Skin epidermis (tissue), 12 donors: ENCODE data around the gene SETDB1.
"Not testable (repeated sequence)": the region's sequence is repeated elsewhere in the genome, so short reads cannot be mapped to it uniquely, and the experiment has no call there.

Experiments used
- H3K27ac ChIP-seq, 21 experiments: fragments of 200-600 bp; sonication (generic) in 11 of 21; one replicate each; pipeline ENCODE4 v1.5.0; 2020; ENCODE audit warnings: mild to moderate bottlenecking in 3 of 21, inconsistent platforms in 2 of 21, moderate library complexity in 2 of 21
- H3K4me3 ChIP-seq, 7 experiments: fragments of 200-600 bp; sonication (generic) in 2 of 7; one replicate each; pipeline ENCODE4 v1.5.0; 2020; ENCODE audit warnings: inconsistent platforms in 2 of 7, mild to moderate bottlenecking in 2 of 7, moderate library complexity in 1 of 7

The SETDB1 gene

DNA sequence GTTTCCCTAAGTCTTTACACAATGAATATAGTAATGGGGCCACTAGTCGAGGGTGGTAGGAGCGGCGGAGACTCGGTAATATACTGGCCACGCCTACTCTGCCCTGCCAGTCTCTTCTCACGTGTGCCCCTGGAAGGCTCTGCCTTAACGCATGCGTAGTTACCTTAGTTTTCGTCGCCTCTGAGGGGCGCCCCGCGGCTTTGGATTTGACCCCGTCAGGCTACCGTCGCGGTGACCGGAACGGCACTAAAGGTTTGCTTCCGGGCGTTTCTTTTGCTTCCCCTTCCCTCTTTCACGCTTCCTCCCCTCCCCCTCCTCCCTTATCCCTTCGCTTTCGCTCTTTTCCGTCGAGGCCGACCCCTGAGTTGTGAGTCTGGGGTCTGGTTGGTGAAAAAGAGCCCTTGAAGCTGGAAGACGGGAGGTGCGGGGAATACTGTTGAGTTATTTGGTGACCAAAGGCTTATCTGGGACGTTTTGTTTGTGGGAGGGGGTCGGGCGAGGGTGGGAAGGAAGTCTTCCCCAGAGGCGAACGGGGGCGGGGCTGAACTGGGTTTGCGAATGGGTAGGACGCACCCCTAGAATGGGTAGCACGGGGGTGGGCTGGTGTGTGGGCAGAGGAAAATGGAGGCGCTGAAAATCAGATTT lies at the start of gene SETDB1:
Gene SETDB1, plus strand, starts transcription at position 267 of the 645 bp plus-strand sequence. CDS start 1,352 bp downstream, outside the sequence.
- Histone ChIP-seq H3K27ac (peak within 1 kb of the TSS; percentile 20 to 96 (median 91)), H3K4me3 (peak within 1 kb of the TSS; percentile 59 to 94 (median 72))

DNA sequence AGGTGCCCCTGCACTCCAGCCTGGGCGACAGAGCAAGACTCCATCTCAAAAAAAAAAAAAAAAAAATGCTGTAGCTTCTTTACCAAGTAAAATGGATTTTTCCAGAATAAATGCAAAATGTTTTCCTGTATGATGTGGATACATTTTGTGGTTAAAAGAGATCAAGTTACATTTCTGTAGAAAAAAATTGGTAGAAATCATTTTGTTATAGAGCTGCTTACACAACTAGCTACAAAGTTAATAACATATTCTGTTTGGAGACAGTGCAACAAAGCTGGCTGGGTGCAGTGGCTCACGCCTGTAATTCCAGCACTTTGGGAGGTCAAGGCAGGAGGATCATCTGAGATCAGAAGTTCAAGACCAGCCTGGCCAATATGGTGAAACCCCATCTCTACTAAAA lies 47.2 kb upstream of the SETDB1 start:
- H3K27ac ChIP-seq, H3K4me3 ChIP-seq: not testable (repeated sequence)

DNA sequence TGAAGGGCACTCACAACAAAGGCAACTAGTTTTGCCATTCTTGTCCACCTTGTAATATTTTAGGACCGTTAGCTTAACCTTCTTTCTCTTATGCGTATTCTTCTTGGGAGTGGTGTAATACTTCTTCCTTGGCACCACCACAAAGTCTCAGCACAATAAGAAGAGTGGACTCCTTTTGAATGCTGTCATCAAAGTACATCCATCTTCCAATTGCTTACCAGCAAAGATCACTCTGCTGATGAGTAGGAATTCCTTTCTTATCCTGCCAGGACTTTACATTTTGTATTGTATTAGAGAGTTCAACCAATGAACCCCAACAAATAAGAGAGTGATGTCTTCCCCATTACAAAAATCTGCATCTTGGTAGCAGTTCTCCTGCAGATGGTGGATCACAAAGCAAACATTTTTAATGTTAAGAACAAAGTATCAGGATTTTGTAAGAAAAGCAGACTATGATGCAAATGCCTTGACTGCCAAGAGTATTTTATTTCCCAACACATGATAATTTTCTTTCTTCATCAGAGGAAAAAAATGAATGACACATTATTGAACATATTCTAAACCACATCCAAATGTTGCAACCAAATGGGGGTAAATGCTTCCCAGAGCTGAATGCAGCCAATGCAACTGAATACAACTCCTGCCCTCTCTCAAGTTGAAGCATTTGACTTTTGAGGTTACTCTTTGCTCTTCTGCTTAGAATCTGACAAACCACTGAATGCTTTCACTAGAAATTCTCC lies 44.7 kb upstream of the SETDB1 start:
- Histone ChIP-seq H3K27ac (peak overlapping the region in 19 of 21 experiments; percentile 6 to 77 (median 63)), H3K4me3 (no peak overlapping the region)

DNA sequence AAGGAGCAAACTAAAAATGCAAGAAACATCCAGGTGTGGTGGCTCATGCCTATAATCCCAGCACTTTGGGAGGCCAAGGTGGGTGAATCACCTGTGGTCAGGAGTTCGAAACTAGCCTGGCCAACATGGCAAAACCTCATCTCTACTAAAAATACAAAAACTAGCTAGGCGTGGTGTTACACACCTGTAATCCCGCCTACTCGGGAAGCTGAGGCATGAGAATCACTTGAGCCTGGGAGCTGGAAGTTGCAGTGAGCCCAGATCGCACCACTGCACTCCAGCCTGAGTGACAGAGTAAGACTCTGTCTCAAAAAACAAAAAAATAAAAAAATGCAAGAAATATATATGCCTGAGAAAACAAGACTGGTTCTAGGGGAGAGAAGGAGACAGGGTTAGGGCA lies 43.0 kb upstream of the SETDB1 start:
- H3K4me3 ChIP-seq, result not testable (repeated sequence)
- peak overlapping the region in 3 of 21 experiments; percentile 25 to 47 (median 38) for H3K27ac ChIP-seq

DNA sequence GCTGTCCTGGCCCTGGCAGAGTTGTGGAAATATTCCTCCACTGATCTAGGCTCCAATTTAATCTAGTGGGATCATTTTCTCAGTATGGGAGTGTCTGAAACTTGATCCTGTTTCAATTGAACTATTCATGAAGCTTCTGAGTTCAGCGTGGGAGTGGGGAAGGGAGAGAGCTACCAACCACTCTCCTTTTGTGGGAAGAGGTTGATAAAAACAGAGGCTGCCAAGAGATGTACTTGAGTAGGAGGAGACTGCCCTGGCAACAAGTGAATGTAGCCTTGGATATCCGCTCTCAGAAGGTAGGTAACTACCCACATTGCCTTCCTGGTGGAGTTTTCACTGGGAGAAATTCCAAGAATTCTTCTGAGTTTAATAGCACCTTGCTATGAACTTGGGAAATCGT lies 39.1 kb upstream of the SETDB1 start, which contains the start of gene CTXND2:
Gene CTXND2, plus strand, starts transcription at position 119 of the 400 bp plus-strand sequence. CDS start 25,179 bp downstream, outside the sequence.
- no peak within 1 kb of the TSS for H3K4me3 ChIP-seq
- no peak within 1 kb of the TSS for H3K27ac ChIP-seq

DNA sequence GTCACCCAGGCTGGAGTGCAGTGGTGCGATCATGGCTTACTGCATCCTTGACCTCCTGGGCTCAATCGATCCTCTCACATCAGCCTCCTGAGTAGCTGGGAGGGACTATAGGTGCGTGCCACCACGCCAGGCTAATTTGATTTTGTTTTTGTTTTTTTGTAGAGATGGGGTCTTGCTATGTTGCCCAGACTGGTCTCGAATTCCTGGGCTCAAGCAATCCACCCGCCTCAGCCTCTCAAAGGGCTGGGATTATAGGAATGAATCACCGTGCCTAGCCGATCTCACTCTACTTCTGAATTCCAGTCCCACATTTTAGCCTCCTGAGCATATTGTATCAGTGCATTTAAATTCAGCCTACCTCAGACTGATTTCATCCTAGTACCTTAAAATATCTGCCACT lies 37.4 kb upstream of the SETDB1 start:
- Histone ChIP-seq H3K4me3 (no peak overlapping the region), H3K27ac (no peak overlapping the region)

DNA sequence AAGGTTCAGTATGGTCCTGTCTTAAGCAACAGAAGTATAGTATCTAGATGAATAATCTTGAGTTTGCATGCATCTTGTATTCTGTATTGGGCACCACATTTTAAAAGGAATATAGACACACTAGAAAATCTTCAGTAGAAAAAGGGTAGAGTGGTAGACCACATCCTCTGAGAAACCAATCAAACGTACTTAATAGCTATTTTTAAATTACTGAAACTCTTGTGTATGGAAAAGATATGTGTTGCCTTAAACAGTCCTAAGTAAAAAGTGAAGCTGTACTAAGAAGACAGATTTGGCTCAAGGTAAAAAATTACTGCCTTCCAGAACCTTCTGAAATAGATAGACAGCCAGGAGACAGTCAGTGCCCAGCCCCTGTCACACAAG lies 36.1 kb upstream of the SETDB1 start:
- H3K27ac ChIP-seq, result peak overlapping the region in 1 of 21 experiments; percentile 25

DNA sequence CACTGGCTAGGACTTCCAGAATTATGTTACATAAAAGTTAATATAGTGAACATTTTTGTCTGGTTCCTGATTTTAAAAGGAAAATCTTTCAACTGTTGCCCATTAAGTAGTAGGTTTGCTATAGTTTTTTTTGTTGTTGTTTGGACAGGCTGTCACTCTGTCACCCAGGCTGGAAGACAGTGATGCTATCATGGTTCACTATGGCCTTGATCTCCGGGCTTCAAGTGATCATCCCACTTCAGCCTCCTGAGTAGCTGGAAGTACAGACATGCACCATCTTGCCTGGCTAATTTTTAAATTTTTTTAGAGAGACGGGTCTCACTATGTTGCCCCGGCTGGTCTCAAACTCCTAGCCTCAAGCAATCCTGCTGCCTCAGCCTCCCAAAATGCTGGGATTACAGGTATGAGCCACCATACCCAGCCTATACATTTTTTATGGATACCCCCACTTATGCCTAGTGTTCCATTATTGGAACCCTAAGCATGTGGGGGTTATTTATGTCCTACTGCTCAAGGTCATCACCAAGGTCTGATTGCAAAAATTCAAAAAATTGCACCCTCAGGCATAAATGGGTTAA lies 32.7 kb upstream of the SETDB1 start:
- no peak overlapping the region for H3K27ac ChIP-seq
- H3K4me3 ChIP-seq, result no peak overlapping the region

More for the DNA sequence above, 36.1 kb upstream of the SETDB1 start:
- no peak overlapping the region for H3K4me3 ChIP-seq

DNA sequence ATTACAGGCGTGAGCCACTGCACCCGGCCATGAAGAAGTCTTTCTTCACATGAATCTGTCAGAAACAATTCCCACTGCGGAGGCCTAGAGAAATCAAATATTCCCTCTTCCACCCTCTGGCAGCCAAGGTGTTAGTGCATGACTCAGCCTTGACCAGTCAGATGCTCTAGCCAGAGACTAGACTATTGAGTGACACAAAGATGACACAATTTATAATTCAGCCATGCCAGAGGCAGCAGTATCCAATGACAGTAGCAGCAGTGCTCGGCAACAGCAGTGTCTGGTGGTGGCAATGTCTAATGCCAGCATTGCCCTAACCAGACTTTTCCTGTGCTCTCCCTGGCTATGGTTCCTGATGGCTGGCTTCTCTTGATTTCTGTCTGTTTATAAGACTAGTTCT lies 30.5 kb upstream of the SETDB1 start:
- no peak overlapping the region for H3K27ac ChIP-seq
- H3K4me3 ChIP-seq, result no peak overlapping the region

DNA sequence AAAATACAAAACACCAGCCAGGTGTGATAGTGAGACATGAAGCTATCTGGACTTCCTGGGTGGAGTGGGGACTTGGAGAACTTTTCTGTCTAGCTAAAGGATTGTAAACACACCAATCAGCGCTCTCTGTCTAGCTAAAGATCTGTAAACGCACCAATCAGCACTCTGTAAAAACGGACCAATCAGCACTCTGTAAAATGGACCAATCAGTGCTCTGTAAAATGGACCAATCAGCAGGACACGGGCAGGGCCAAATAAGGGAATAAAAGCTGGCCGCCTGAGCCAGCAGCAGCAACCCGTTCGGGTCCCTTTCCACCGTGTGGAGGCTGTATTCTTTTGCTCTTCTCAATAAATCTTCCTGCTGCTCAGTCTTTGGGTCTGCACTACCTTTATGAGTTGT lies 26.4 kb upstream of the SETDB1 start:
- not testable (repeated sequence) for H3K27ac ChIP-seq, H3K4me3 ChIP-seq

DNA sequence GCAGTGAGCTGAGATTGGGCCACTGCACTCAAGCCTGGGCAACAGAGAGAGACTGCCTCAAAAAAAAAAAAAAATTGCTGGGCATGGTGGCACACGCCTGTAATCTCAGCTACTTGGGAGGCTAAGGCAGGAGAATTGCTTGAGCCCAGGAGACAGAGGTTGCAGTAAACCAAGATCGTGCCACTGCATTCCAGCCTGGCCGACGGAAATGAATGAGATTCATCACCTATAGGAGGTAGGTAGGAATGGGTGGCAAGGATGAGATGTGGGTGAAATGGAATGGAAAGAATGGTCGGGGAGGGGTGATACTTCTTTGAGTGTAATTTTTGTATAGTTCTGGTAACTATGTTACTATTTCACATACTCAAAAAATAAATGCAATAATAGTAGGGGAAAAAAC lies 23.8 kb upstream of the SETDB1 start:
- no peak overlapping the region for H3K4me3 ChIP-seq
- no peak overlapping the region for H3K27ac ChIP-seq

DNA sequence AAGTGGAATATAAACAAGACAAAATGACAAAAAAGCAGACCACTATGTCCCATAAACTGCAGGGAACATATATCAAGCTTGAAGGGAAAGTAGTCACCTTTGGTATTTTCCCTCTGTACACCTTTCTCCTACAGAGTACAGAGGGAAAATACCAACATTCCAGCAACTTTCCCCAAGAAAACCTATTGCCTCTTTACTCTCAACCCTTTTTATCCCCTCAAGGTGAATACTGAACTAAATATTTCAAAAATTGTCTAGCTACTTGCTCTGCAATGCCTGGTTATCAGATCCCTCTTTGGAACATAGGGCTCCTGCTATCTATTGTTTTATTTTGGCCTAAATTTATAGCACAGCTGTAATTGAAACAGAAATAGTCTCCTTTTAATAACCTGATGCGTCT lies 23.4 kb upstream of the SETDB1 start:
- Histone ChIP-seq H3K27ac (no peak overlapping the region), H3K4me3 (no peak overlapping the region)

DNA sequence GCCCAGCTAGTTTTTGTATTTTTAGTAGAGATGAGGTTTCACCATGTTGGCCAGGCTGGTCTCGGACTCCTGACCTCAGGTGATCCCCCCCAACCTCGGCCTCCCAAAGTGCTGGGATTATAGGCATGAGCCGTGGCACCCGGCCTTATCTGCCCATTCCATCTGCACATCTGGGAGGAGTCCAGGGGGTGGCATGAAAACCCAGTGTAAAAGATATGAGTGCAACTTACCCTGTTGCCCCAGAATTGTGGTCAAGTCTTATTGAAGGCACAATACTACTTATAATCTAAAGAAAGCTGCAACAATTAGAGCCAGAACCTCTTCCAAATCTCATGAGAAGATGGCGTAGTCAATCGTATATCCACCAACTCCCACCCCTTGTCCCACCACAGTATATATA lies 20.9 kb upstream of the SETDB1 start:
- no peak overlapping the region for H3K27ac ChIP-seq
- H3K4me3 ChIP-seq, result no peak overlapping the region

DNA sequence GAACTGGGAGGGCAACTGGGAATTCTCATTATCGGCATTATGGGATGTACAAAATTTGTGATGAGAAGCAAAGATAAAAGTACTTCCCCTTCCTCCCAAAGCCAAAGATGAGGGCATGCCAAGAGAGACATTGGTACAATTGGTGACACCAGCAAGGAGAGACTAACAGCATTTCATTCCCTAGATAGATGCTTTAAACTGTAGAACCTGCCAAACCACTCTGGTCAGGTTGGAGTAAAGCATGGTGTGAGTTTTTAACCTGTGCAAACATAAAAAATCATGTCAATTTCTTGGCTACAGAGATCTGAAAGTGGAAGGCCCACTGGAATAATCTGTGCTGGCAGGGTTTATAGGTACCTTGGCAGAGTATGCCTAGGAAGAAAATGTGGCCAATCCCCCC lies 19.8 kb upstream of the SETDB1 start:
- no peak overlapping the region for H3K4me3 ChIP-seq
- H3K27ac ChIP-seq, result no peak overlapping the region

DNA sequence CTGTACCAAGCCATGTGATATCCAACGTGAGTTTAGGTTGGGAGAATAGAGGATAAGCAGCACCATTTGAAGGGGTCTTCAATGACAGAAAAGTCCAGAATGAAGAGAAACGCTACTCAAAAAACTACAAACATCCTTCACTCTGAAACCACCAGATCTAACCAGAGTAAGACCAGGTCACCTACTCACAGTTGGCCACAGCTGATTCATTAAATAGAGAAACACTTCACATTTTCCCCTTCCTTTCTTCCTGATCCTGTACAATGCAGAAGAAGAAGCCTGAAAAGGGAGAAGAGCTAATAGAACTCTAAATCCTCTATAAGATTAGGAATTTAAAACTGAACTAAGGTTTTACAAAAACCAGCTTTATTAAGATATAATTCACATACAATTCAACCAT lies 19.4 kb upstream of the SETDB1 start:
- no peak overlapping the region for H3K4me3 ChIP-seq

DNA sequence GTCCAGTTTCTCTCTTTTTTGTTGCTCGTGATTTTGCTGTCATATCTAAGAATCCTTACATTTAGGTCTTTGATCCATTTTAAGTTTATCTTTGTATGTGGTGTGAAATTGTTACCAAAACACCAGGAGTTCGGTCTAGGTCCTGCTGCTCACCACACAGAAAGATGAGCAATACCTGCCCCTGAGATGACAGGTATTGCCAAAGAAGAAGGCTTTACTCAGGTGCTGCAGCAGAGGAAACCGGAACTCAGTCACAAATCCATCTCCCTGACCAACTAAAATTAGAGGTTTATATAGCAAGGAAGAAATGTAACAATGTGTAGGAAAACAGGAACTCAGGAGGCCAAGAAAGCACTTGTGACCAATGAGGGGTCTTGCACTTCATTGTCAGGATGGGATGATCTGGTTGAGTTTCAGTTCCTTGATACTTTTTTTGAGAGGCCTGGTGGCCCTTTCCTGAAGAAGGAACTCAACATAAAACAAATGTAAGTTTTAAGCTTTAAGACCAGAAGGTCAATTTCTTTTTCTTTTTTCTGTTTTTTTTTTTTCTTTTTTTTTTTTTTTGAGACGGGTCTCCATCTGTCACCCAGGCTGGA lies 16.5 kb upstream of the SETDB1 start:
- Histone ChIP-seq H3K27ac (no peak overlapping the region), H3K4me3 (no peak overlapping the region)

More for the DNA sequence above, 19.4 kb upstream of the SETDB1 start:
- H3K27ac ChIP-seq, result no peak overlapping the region

DNA sequence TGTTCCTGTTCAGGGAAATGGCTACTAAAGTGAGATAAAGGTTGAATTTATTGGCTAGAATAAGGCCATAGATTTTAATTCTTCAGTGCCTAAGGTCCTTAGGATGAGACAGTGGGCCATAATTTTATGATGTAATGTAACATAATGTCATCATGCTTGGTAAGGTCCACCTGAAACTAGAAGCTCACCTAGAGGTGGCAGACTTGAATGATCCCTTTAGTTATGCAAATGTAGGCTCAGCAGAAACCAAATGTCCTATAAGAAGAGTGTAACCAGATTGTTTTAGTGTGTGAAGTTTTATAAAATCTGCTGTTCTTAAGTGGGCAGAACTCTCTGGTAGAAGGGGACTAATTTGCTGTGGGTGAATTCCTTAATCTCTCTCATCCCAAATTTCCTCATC lies 13.5 kb upstream of the SETDB1 start:
- no peak overlapping the region for H3K4me3 ChIP-seq
- H3K27ac ChIP-seq, result no peak overlapping the region

DNA sequence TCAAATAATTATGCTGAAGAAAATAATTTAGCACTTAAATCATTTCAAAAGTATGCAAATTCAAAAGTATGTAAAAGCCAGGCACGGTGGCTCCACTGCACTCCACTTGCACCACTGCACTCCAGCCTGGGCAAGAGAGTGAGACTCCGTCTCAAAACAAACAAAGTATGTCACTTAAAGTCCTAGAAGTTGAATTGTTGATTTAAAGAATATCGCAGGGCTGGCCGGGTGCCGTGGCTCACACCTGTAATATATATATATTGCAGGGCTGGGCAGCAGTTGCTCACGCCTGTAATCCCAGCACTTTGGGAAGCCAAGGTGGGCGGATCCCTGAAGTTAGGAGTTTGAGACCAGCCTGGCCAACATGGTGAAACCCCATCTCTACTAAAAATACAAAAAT lies 8.8 kb upstream of the SETDB1 start:
- H3K4me3 ChIP-seq, result no peak overlapping the region

DNA sequence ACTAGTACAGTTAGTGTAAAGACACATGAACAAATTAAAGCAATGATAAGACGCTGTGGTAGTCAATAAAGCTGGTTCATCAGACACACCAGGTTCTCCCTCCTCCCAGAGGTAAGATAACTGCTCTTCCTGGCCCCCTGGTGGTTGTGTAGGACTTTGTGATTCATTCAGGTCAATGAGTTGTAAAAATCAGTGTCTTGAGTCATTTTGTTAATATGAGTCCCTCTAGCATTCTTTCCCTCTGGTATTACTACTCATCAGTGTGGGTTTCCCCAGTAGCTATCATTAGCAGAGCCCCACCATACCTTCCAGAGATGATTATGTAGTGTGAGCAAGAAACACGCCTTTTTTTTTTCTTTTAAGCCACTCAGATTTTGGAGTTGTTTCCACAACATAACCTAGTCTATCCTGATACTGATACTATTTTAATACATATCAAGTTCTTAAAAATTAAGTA lies 3.6 kb upstream of the SETDB1 start:
- Histone ChIP-seq H3K27ac (peak overlapping the region in 1 of 21 experiments; percentile 2), H3K4me3 (no peak overlapping the region)

More for the DNA sequence above, 8.8 kb upstream of the SETDB1 start:
- no peak overlapping the region for H3K27ac ChIP-seq

DNA sequence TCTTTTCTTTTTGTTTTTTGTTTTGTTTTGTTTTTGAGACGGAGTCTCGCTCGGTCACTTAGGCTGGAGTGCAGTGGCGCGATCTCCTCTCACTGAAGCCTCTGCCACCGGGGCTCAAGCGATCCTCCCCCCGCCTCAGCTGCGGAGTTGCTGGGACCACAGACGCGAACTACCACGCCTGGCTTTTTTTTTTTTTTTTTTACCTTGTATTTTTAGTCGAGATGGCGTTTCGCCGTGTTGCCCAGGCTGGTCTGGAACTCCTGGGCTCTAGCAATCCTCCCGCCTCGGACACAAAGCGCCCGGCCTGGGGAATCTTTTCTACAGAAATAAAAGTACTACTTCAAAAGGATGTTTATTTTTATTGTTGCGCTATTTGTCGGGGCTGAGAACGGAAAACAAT lies 1.1 kb upstream of the SETDB1 start:
- Histone ChIP-seq H3K27ac (peak overlapping the region in 1 of 21 experiments; percentile 49), H3K4me3 (peak overlapping the region in 6 of 7 experiments; percentile 59 to 94 (median 79))
